ENCODE data around the gene MRRF.
A peak's percentile ranks its signal among the peaks of the same experiment; 100 is the strongest.

MRRF gene

DNA sequence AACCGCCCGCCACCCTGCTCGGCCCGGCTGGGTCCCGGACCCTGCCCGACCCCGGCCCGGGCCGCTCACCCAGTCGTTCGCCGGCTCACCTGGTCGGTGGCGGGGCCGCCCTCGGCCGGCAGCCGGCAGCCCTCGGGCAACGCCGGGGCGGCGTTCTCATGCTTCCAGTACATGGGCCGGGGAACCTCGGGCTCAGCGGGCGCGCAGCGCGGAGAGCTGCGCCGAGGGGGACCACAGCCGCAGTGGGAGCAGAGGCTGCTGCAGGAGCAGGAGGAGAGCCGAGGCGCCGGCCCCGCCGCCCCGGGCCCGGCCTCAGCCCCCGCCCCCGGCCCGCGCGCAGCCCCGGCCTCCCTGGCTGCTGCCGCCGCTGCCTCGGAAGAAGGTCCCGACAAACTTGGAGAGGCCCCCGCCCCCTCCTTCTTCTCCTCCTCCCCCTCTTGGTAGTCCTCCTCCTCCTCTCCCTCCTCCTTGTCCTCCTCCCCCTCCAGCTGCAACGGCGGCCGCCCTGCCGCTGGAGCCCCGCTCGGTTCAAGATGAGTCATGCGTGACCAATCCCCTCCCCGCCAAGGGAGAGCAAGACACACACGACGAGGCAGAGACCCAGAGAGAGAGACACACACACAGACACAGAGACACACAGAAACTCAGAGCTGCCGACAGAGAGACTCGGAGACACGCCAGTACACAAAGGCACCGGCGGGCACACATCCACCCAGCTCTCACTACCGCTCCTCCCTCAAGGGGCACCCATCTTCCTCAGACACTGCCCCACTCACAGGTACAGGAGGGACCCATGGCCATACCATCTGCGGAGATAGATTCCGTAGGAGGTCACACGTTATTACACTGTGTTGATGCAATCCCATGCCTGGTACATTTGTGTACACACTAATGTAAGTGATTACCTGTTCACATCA lies 35.9 kb upstream of the MRRF start, which contains the start of gene LHX6:
LHX6 (minus strand) TSS at position 390 of the 917 bp plus-strand sequence; CDS start at position 173, 217 bp downstream.
- no peak for DNase-seq

DNA sequence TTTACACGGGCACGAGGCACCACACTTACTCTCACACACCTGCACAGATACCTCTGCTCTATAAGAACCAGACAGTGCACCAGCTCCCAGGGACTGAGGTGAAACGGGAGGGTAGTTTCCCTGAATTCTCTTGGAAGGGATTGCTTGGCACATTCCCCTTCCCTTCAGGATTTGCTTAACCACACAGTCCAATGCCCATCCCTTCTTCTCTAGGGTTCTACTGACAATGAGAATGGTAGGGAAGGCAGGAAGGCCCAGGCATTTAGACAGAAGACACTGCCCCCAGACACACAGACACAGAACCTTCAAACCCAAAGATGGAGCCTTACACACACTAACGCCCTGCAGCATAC lies 35.2 kb upstream of the MRRF start:
- no peak for DNase-seq

DNA sequence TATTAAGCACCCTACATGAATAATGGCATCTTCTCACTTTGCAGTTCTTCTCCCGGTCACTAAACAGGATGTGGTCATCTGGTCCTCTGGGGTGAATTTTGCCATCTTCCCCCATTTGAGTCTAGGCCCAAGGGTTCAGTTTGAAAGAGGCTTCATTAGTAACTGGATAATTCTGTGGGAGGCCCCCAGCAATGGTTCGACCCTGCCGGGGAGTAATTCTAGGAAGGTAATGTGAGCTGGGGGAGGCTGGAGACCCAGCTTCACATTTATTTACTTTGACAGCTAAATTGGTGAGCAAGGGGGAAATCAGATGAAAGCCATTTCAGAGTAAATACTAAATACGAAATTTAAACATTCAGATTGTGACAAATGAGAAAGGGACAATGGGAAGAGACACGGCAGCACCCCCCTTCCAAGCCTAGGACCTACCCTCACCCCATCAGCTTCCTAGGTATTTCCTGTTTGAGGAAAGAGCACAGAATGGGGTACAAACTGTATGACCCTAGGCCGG lies 31.8 kb upstream of the MRRF start:
- DNase-seq: no peak

DNA sequence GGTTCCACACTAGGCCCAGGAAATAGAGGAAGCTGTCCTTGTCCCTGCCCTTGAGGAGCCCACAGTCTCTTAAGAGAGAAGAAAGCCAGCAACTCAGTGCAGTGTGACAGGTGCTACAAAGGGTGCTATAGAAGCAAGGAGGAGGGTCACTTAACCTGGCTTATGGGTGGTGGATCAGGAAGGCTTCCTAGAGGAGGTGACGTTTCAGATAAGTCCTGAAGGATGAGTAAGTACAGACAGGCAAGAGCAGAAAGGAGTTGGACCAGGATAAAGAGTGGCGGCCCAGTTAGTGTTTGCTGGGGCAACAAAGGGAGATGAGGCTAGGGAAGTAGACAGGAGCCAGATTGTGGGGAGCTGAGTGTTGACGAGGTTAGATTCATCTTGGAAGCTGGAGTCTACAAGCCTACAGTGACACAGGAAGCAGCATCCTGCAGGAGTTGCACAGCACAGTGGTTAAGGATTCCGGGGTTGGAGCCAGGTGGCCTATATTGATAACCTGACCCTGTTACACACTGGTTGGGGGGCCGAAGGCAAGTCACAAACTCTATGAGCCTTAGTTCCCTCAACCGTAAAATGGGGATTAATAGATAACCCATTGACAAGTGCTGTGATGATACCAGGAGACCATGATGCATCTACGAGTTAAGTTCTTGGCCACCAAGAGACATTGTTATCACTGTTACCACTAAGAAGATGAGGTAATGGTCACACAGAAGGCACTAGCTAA lies 30.5 kb upstream of the MRRF start:
- DNase-seq: no peak

DNA sequence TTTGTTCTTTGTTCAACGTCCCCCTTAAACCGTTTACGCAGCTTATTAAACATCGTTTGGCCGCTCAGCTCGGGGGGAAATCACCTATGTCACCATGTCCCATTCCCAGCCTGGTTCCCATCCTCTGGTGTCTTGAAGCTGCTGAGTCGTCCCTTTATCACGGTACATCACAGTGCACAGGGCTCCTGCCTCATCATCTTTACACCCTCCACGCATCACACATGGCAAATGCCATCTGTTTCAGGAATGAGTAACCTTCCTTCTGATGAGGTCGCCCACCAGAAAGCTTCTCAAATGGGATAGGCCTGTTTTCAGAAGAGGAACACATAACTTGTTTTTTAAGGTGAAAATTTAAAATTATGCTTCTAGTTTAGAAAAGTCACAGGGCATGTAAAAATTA lies 28.0 kb upstream of the MRRF start:
- no peak for DNase-seq

DNA sequence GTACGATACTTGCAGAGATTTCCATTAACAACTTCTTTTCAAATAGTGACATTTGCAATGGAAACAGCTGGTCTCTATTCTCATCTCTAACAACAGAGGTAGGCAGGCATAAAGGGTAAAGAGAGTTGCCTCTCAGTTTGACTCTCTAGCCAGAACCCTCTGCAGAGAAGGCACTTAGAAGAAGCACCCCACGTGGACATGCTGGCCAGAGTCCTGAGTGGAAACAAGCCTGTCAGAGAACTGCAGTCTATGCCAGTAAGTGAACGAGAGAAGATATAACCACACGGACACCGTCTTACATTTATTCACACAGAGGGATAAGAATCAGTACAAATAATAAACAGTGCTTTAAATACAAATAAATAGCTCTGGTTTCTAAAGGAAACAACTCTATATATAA lies 25.0 kb upstream of the MRRF start:
- DNase-seq: no peak

DNA sequence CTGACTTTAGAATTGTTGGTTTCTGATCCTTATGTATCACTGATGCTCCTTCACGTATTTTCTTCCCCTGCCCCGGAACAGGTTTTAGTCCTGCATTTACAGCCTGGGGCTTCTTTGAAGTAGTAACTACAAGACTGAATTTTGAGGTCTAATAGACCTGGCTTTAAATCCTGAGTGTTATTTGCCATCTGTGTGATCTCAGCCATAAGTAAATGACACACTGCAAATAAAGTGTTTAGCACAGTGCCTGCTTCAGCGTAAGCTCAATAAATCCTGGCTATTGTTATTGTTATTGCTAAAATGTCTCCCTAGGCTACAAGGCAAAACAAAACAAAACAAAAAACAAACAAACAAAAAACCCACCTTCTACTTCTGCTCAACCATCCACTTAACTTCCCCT lies 20.3 kb upstream of the MRRF start:
- no peak for DNase-seq

DNA sequence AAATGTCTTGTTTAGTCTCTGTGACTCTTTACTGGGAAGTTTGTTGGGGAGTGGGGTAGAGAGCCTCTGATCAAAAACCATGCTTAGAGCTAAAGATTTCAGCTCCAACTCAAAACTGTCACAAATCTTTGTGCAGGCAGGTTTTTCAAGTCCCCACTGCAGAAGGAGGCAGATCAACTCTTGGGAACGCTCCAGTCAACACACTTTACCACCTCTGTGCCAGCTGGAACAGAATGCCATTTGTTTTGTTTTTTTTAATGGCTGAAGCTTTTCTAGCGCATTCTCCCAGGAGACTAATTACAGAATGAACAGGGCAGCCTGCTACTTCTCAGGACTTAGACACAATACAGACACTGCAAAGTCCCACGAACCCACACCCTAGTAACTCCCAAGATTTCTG lies 18.0 kb upstream of the MRRF start:
- no peak for DNase-seq

DNA sequence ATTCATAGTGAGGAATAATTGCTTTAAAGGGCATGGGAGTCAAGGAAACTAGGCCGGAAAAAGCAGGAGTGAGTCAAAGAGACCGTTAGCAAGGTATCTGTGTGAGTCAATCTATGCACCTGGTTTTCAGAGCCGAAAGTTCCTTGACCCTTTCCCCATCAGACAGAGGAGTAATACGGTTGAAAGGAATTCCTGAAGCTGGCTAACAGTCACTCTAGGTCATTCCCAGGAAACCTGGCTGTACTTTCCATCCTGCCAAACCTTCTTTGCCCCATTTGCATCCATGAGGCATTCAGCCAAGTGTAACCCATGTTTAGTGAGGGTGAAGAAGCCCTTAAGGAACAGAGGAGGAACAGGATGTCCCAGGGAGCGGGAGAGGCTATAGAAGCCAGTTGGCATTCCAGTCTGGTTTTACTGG lies 16.2 kb upstream of the MRRF start:
- DNase-seq: no peak

DNA sequence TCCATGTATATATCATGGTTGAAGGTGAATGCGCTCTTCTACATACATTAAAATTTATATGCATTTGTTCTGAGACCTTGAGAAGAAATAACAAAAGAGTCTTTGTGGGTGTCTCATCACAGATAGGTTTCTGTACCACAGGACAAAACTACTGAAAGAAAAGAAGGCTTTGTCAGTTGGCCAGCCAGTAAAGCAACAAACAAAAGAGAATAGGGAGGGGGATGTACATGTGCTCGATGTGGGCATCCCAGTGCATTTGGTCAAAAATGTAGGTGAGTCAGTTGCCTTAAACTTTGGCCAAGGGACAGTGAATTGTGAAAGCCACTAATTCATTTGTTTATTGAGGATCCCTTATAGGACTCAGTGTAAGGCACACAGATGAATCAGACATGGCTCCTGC lies 13.3 kb upstream of the MRRF start:
- DNase-seq: no peak

DNA sequence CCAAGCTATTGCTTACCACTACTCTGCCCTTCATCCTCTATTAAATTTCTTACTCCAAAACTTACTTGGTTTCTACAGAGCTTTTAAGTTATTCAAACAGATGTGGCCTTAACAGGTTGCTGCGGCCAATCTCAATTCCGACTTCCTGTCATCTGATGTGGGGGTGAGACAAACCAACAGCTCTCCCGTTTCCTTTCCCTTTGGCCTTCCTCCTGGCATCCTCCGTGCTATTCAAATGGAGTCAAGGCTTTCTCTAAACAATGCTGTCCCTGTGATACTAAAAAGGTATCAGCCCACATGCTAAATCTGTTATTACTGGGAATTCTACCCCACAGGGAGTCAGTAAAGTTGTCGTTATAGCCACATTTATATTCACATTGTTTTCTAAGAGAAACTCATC lies 11.9 kb upstream of the MRRF start:
- DNase-seq: peak; percentile 34

DNA sequence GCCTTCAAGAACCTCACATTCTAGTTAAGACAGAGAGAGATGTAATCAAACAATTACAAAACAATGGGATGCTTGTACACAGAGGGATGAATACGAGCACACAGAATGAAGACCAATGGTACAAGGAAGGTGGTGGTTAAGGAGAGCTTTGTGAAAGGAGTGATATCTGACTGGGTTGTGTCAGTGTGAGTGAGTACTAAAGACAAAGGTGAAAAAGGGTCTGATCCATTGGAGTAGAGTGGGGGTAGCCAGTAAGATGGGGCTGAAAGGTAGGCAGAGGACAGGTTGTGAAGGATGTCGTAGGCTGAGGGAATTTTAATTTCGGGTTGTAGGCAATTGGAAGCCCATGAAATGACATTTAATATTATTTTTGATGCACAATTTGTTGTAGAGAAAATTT lies 9.9 kb upstream of the MRRF start:
- DNase-seq: no peak

DNA sequence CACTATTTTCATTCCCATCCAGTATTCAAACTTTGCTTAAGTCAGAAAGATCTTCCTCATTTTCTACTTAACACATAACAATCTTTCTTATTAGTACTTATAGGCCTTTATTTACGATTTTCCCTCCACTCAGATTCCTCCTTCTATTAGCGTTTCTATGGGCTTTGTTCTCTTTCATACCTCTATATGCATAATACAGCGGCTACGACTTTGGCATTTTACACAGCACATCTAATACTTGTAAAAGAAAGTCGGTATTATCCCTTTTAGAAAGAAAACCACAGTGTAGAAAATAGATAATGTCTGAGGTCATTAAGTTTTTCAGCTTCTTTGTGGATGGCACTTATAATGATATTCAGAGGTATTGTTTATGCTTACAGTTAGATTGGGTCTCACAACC lies 8.5 kb upstream of the MRRF start:
- no peak for DNase-seq

DNA sequence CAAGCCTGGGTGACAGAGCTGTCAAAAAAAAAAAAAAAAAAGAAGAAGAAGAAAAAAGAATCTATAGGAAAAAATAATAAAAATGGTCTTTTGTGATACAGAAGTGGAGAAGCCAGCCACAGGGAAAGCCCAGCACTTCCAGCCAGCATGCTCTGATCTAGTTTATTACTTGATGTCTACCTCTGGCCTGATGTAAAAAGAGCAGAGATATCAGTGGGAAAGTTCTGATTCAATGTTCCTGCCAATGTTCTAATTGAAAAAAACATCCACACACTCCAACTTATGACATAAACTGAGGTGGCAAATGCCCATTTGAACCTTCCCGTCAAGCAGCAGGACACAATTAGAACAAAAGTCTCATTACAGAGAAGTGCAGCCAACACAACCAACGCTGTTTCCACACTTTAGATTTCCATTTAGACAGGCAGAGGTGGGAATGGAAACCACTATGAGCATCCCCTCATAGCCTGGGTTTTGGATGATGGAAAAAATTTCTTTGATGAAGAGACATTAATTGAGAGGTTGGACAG lies 5.7 kb upstream of the MRRF start:
- no peak for DNase-seq

DNA sequence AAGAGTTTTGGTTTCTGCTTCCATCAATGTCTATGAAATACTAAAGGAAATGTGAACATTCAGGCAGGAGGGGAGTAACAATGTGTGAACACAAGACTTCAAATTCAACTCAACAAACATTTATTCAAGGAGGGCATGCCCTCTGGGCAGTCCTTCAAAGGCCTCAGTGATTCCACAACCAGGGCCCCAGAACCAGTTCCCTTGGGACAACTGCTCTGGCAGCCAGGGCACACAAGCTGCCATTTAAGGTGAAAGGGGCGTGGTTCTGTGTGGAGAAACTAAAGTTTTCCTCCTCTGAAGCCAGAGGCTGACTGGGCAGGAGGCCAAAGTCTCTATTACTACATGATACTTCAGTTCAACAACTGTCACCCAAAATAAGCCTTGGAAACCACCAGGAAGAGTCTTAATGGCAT lies 3.2 kb upstream of the MRRF start:
- peak; percentile 36 for DNase-seq

DNA sequence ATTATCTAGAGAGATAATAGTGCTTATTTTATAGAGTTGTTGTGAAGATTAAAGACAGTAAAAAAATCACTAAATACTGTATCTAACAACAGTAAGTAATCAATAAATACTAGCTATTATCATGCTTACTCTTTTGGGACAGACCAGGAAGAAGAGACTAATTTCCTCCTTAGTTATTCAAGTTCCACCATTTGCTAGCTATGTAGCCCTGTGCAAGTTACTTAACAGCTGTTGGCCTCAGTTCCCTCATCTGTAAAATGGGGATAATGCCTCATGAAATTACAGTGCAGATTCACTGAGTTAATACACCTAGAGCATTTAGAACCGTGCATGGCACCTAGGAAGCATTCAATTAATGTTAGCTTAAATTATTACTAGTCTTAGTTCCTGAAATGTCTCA lies 2.6 kb upstream of the MRRF start:
- no peak for DNase-seq

DNA sequence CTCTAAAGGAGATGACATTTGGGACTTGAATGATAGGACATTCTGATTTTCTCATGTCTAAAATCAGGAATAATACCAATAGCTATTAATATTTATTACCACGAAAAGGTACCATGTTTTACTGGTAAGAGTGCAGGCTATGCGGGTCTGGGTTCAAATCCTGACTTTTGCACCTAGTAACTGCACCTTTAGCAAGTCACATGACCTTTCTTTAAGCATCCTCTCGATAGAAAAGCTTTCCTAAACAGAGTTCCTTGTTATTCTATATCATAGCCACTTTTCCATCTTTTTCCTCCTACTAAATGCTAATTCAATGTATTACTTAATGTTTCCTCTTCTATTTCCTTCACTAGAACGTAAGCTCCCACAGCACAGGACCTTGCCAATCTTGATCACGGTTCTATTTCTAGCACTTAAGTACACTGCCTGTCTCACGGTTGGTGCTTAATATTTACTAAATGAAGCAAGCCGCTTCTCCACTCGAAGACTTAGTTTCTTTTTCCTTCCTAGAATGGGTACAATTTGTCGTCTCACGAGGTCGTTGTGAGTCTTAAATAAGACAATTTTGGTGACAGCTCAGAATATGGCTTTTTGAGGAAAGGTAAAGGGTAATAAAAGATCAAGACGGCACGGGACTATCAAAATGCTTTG lies 858 bp upstream of the MRRF start:
- DNase-seq: no peak

DNA sequence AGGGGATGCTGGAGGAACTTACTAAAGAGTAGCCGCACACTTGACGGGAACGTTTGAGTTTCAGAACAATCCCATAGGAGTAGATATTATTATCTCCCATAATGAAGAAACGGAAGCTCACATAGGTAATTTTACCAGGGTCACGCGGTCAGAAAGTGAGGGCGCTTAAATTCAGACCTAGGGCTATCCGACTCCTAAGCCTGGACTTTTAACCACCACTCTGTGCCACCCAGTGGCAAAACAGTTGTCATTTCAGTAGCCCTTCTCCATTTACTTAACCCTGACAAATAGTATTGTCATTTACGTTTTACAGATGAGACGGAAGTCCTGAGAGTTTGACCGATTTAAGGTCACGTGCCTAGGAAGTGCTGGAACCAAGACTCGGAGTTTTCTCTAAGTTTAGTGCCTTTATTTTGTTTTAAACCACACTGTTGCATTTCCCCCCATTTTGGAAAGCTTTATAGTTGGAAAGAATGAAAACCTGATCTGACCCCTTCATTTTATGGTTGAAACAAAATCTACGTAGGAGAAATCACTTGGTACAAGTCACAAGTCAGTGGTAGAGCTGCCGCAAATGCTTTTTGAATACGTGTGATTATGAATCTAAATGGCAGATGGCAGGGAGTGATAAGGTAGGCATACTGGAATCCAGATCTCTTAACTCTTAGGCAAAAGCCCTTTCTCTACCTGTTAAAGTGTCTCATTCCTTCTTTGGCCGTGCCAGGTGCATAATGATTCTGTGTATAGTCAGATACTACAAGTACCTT lies 650 bp downstream of the MRRF start:
- DNase-seq: no peak

DNA sequence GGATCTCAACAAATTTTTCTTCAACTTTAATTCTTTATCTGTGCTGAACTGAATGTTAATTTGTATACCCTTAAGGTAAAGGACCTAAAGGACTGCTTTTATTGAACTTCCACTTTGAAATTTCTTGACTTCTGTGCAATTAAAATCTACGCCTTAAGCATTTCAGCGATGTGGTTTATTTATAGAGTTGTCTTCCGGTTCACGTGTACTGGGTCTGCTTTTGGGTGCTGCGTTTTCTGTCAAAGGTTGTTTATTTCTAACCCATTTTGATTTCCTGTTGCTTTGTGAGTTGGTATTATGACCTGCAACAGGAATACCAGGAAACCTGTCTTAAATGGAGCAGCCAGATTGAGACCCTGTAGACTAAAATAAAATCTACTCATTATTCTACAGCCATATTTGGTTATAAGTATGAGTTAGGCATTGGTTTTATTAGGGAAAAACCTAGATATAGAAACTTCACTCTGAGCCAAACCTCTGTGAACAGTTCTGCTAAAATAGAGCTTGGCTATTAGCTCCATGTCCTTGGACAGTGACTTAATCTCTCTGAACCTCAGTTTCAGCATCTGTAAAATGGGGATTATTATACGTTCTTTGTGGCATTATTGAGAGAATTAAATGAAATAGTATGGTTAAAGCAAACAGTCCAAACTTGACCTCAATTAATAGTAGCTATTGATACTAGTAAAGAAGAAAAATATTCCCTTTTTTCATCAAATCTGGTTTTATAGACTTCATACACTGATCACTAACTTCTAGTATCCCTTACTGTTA lies 3.5 kb downstream of the MRRF start:
- no peak for DNase-seq

DNA sequence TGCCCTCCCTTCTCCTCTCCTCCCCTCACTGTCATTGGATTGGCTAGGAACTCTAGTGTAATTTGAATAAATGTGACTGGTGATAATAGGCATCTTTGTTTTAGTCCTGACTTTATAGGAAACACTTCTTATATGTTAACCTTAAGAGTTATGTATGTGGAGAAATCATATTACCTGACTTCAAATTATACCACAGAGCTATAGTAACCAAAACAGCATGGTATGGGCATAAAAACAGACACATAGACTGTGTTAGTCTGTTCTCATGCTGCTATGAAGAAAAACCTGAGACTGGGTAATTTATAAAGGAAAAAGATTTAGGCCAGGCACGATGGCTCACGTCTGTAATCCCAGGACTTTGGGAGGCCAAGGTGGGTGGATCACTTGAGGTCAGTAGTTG lies 9.4 kb downstream of the MRRF start:
- DNase-seq: no peak

DNA sequence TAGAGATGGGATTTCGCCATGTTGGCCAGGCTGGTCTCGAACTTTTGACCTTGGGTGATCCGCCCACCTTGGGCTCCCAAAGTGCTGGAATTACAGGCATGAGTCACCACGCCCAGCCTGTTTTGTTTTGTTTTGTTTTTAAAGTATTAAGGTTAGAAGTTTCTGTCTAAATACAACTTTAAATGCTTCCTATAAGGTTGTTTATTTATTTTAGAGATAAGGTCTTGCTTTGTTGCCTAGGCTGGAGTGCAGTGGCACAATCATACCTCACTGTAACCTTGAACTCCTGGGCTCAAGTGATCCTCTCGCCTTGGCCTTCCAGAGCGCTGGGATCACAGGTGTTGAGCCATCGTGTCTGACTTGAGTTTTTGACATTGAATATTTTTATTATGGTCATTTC lies 11.4 kb downstream of the MRRF start:
- DNase-seq: no peak

Data from left hindlimb (tissue), 1 donor.